ENCODE results near the gene SAMD11. TPM values are rescaled to one million over a fixed set of nuclear protein-coding genes. Genes with fewer than 3 reads are reported as not detected.

The SAMD11 gene
- total RNA-seq, 2 donors from 2014 or later, result 4.5 to 61.6 TPM

- Histone ChIP-seq H3K4me1 (replicated peaks) (peaks cover 8% of the 10 kb centered on the region), H3K27me3 (replicated peaks; ENCODE audit: insufficient read depth) (no peaks in the 10 kb centered on the region), H3K27ac (no peak overlapping the region), H3K36me3 (no peaks in the 10 kb centered on the region), H3K9me3 (no peaks in the 10 kb centered on the region), H3K4me3 (no peak overlapping the region)
- intact Hi-C loops (cut with DNase I), result no loop called here
- no peak for DNase-seq (ENCODE audit: low spot score)
- WGBS, result 94% methylated on average over 53 of the region's 57 CpGs
- TF ChIP-seq CTCF (IDR thresholded peaks at IDR 0.05) (no peak), POLR2A (IDR thresholded peaks at IDR 0.05) (no peak), POLR2AphosphoS5 (IDR thresholded peaks at IDR 0.05) (no peak)
These were observed 38.9 kb downstream of the SAMD11 start for GRCh38 chr1:962381-963300.

- H3K36me3 ChIP-seq, result no peaks in the 10 kb centered on the region
- no peak for DNase-seq (ENCODE audit: low spot score)
- no peaks in the 10 kb centered on the region for H3K9me3 ChIP-seq
- peaks cover 6% of the 10 kb centered on the region for H3K4me1 ChIP-seq (replicated peaks)
- H3K27ac ChIP-seq, result no peak overlapping the region
- WGBS, result 92% methylated on average over 16 of the region's 16 CpGs
- no peaks in the 10 kb centered on the region for H3K27me3 ChIP-seq (replicated peaks; ENCODE audit: insufficient read depth)
- no peak overlapping the region for H3K4me3 ChIP-seq
- intact Hi-C loops (cut with DNase I), result no loop called here
- no peak for TF ChIP-seq POLR2AphosphoS5 (IDR thresholded peaks at IDR 0.05)
- TF ChIP-seq CTCF (IDR thresholded peaks at IDR 0.05), result no peak
- TF ChIP-seq POLR2A (IDR thresholded peaks at IDR 0.05), result no peak
These were observed 39.6 kb downstream of the SAMD11 start for GRCh38 chr1:963301-963651.

DNA sequence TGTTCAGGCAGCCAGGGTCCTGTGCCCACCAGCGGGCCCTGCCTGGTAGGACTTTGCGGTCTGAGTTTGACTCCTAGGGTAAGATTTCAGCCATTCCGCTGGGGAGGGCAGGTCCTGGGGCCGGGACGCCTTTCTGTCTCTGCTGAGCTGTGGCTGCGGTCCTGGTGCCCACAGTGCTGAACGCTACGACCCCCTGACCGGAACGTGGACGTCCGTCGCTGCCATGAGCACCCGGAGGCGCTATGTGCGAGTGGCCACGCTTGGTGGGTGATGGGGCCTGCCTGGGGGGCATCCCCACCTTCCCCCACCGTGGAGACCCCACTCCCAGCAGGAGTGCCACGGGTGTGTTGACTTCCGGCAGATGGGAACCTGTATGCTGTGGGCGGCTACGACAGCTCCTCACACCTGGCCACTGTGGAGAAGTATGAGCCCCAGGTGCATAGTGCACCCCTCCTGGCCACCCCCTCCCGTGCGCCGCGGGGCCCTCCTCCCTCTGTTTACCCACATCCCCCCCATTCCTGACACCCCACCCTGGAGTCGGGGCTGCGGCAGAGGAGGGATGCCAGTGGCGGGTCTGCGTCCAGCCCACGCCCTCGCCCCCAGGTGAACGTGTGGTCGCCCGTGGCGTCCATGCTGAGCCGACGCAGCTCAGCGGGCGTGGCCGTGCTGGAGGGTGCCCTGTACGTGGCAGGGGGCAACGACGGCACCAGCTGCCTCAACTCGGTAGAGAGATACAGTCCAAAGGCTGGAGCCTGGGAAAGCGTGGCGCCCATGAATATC, 40.2 kb downstream of the SAMD11 start:
- DNase-seq (ENCODE audit: low spot score), result no peak
- intact Hi-C loops (cut with DNase I), result no loop called here
- no peak overlapping the region for H3K27ac ChIP-seq
- no peaks in the 10 kb centered on the region for H3K9me3 ChIP-seq
- TF ChIP-seq POLR2A (IDR thresholded peaks at IDR 0.05) (no peak), CTCF (IDR thresholded peaks at IDR 0.05) (no peak), POLR2AphosphoS5 (IDR thresholded peaks at IDR 0.05) (no peak)
- peaks cover 6% of the 10 kb centered on the region for H3K4me1 ChIP-seq (replicated peaks)
- H3K36me3 ChIP-seq, result no peaks in the 10 kb centered on the region
- no peak overlapping the region for H3K4me3 ChIP-seq
- 90% methylated on average over 30 of the region's 47 CpGs for WGBS
- H3K27me3 ChIP-seq (replicated peaks; ENCODE audit: insufficient read depth), result no peaks in the 10 kb centered on the region

- WGBS, result 94% methylated on average over 36 of the region's 51 CpGs
- H3K4me1 ChIP-seq (replicated peaks), result peaks cover 6% of the 10 kb centered on the region
- H3K27ac ChIP-seq, result no peak overlapping the region
- no peak for DNase-seq (ENCODE audit: low spot score)
- H3K4me3 ChIP-seq, result no peak overlapping the region
- TF ChIP-seq CTCF (IDR thresholded peaks at IDR 0.05) (no peak), POLR2A (IDR thresholded peaks at IDR 0.05) (no peak), POLR2AphosphoS5 (IDR thresholded peaks at IDR 0.05) (no peak)
- no peaks in the 10 kb centered on the region for H3K9me3 ChIP-seq
- H3K27me3 ChIP-seq (replicated peaks; ENCODE audit: insufficient read depth), result no peaks in the 10 kb centered on the region
- H3K36me3 ChIP-seq, result no peaks in the 10 kb centered on the region
- intact Hi-C loops (cut with DNase I), result loop anchor here (5.0 kb wide), 1 partner anchor 58 kb away; no protein-coding TSS in a partner anchor
These were observed 41.2 kb downstream of the SAMD11 start for GRCh38 chr1:964691-965525.

Measured in prostate gland (tissue), 2 donors.